Mesenchymal stem cell (in vitro differentiated cells and primary cell): ENCODE measurements around the gene FTSJ3.
"Not testable (repeated sequence)": the region's sequence is repeated elsewhere in the genome, so short reads cannot be mapped to it uniquely, and the experiment has no call there.

Experiments used
- DNase-seq: peaks from one replicate; pipeline ENCODE4 v3.0.0-alpha.2; 2013
- H2AFZ ChIP-seq: one replicate; pipeline ENCODE4 v1.6.1; 2013; ENCODE audit warnings: low read depth, mild to moderate bottlenecking, control low read depth, inconsistent platforms, low read length, moderate library complexity
- H2AK5ac ChIP-seq: 2 replicates; pipeline ENCODE4 v1.6.1; 2013; ENCODE audit warnings: low read length, moderate library complexity, mild to moderate bottlenecking, inconsistent platforms; ENCODE audit not compliant: severe bottlenecking
- H2BK120ac ChIP-seq: one replicate; pipeline ENCODE4 v1.6.1; 2013; ENCODE audit warnings: low read depth, mild to moderate bottlenecking, inconsistent platforms, low read length, moderate library complexity
- H2BK12ac ChIP-seq, 2 experiments: one replicate each; pipeline ENCODE4 v1.6.1; 2013; ENCODE audit warnings: inconsistent platforms in 2 of 2, low read length in 2 of 2, mild to moderate bottlenecking in 2 of 2, moderate library complexity in 2 of 2, control low read depth in 1 of 2
- H2BK15ac ChIP-seq: one replicate; pipeline ENCODE4 v1.6.1; 2013; ENCODE audit warnings: mild to moderate bottlenecking, low read depth, inconsistent platforms; ENCODE audit not compliant: poor library complexity, severe bottlenecking
- H2BK5ac ChIP-seq: 2 replicates; pipeline ENCODE4 v1.6.1; 2013; ENCODE audit warnings: low read depth, mild to moderate bottlenecking, low read length, control low read depth, inconsistent platforms; ENCODE audit not compliant: poor library complexity, severe bottlenecking
- H3K14ac ChIP-seq, 2 experiments: one replicate each; pipeline ENCODE4 v1.6.1; 2013; ENCODE audit warnings: inconsistent platforms in 2 of 2, low read length in 2 of 2, control low read depth in 1 of 2, mild to moderate bottlenecking in 1 of 2, moderate library complexity in 1 of 2
- H3K18ac ChIP-seq, 2 experiments: one replicate each; pipeline ENCODE4 v1.6.1; 2013; ENCODE audit warnings: inconsistent platforms in 2 of 2, low read length in 2 of 2, control low read depth in 1 of 2, low read depth in 1 of 2, mild to moderate bottlenecking in 1 of 2
- H3K23ac ChIP-seq, 2 experiments: one replicate each; pipeline ENCODE4 v1.6.1; 2013; ENCODE audit warnings: inconsistent platforms in 2 of 2, low read length in 2 of 2, mild to moderate bottlenecking in 2 of 2, moderate library complexity in 2 of 2, control low read depth in 1 of 2
- H3K27ac ChIP-seq: 2 replicates; pipeline ENCODE4 v1.5.1; 2013; ENCODE audit warnings: mild to moderate bottlenecking, moderate library complexity, low read length, control low read depth, inconsistent platforms; ENCODE audit not compliant: poor library complexity, severe bottlenecking
- H3K27me3 ChIP-seq, 2 experiments: 2 replicates each; pipeline versions ENCODE4 v1.6.1 to v1.7.0; 2013; ENCODE audit warnings: low read length in 2 of 2, mild to moderate bottlenecking in 2 of 2, moderate library complexity in 2 of 2, control low read depth in 1 of 2, inconsistent platforms in 1 of 2; ENCODE audit not compliant: control insufficient read depth in 1 of 2, insufficient read depth in 1 of 2
- H3K36me3 ChIP-seq, 2 experiments: 2 replicates each; pipeline versions ENCODE4 v1.6.1 to v1.7.0; 2013; ENCODE audit warnings: low read length in 2 of 2, control low read depth in 1 of 2, inconsistent platforms in 1 of 2, low read depth in 1 of 2, mild to moderate bottlenecking in 1 of 2; ENCODE audit not compliant: insufficient read depth in 2 of 2, control insufficient read depth in 1 of 2
- H3K4ac ChIP-seq, 2 experiments: one replicate each; pipeline ENCODE4 v1.6.1; 2013; ENCODE audit warnings: inconsistent platforms in 2 of 2, low read length in 2 of 2, mild to moderate bottlenecking in 2 of 2, moderate library complexity in 2 of 2, control low read depth in 1 of 2, low read depth in 1 of 2
- H3K4me1 ChIP-seq: 2 replicates; pipeline ENCODE4 v1.6.1; 2013; ENCODE audit warnings: low read depth, low read length, control low read depth; ENCODE audit not compliant: control insufficient read depth, insufficient read depth
- H3K4me2 ChIP-seq: 2 replicates; pipeline ENCODE4 v1.6.1; 2013; ENCODE audit warnings: low read length, mild to moderate bottlenecking, inconsistent platforms; ENCODE audit not compliant: poor library complexity, severe bottlenecking
- H3K4me3 ChIP-seq, 2 experiments: 2 replicates each; pipeline versions ENCODE4 v1.5.1 to v1.7.0; 2013; ENCODE audit warnings: low read length in 2 of 2, mild to moderate bottlenecking in 2 of 2, control low read depth in 1 of 2, low read depth in 1 of 2; ENCODE audit not compliant: insufficient read depth in 1 of 2
- H3K79me1 ChIP-seq: replicated peaks from 2 replicates; pipeline ENCODE4 v1.6.1; 2013; ENCODE audit warnings: mild to moderate bottlenecking, control low read depth, low read length, inconsistent platforms; ENCODE audit not compliant: poor library complexity, severe bottlenecking
- H3K9ac ChIP-seq: 2 replicates; pipeline ENCODE4 v1.7.0; 2013; ENCODE audit warnings: mild to moderate bottlenecking, low read length, moderate library complexity
- H3K9me3 ChIP-seq: 2 replicates; pipeline ENCODE4 v1.7.0; 2013; ENCODE audit warnings: mild to moderate bottlenecking, low read length; ENCODE audit not compliant: control insufficient read depth
- H4K8ac ChIP-seq: one replicate; pipeline ENCODE4 v1.6.1; 2013; ENCODE audit warnings: inconsistent platforms, mild to moderate bottlenecking, low read length, moderate library complexity
- H4K91ac ChIP-seq: one replicate; pipeline ENCODE4 v1.6.1; 2013; ENCODE audit warnings: mild to moderate bottlenecking, low read length, inconsistent platforms
- WGBS: methylation state at CpG from one replicate; pipeline ENCODE4 v1.1.7; 2013; ENCODE audit warnings: mixed read lengths; 5-methylcytosine and 5-hydroxymethylcytosine counted together

Gene FTSJ3

DNA sequence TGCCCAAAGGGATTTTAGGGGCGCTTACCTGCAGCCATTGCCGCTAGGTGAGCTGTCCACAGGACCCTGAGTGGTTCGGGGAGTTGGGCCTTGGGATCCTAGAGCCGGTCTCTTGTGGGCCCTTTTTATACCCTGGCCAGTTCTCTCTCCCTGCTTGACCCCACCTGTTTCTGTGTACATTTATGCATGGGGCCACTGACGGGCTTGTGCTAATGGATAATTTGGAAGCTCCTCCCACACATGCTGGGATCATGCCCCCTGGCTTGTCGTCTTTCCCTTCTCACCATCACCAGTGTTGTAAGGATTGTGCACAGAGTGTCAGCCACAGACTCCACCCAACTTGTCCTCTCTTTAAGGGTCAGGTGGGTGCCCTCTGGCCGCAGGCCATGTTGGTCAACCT is 46.1 kb upstream of the FTSJ3 start, which contains the start of gene CSH2:
TSS of gene CSH2 (minus strand) at position 101 of the 400 bp plus-strand sequence. CDS start at position 38, 63 bp downstream.
- H3K4me3 ChIP-seq, H3K9ac ChIP-seq, H3K79me1 ChIP-seq, H3K4me2 ChIP-seq, H2BK120ac ChIP-seq, DNase-seq, H3K4ac ChIP-seq, H4K8ac ChIP-seq, H3K9me3 ChIP-seq, H2AK5ac ChIP-seq, H2BK5ac ChIP-seq, H3K27ac ChIP-seq, H2BK12ac ChIP-seq, H4K91ac ChIP-seq, H3K18ac ChIP-seq, H2BK15ac ChIP-seq, H3K23ac ChIP-seq, H3K14ac ChIP-seq, H3K4me1 ChIP-seq, H3K36me3 ChIP-seq, H2AFZ ChIP-seq: not testable (repeated sequence)
- H3K27me3 ChIP-seq = peaks cover 0 to 10% of the 10 kb centered on the region in 2 experiments
- no CpG with 5 or more reads among the region's 7 CpGs for WGBS

DNA sequence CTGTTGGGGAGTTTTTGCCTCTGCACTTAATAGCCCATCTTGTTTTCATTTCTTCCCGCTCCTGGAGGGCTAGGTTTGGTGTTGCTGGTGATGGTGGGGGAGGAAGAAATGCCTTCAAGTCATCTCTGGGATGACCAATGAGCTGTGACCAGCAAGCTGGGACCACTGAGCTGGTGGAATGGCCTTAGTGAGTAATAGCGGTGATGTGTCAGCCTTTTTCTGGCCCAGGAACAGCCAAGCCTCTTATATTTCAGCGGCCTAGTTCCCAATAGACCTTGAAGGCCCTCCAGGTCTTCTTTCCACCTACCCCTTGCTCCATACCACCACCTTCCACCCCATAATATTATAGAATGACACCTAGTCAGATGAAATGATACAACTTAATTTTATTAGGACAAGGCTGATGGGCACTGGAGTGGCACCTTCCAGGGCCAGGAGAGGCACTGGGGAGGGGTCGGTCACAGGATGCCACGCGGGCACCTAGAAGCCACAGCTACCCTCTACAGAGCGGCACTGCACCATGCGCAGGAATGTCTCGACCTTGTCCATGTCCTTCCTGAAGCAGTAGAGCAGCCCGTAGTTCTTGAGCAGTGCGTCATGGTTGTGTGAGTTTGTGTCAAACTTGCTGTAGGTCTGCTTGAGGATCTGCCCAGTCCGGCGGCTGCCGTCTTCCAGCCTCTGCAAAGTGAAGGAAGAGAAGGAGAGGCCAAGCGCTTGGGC is 44.3 kb upstream of the FTSJ3 start:
- H4K8ac ChIP-seq, H3K27me3 ChIP-seq: not testable (repeated sequence)

DNA sequence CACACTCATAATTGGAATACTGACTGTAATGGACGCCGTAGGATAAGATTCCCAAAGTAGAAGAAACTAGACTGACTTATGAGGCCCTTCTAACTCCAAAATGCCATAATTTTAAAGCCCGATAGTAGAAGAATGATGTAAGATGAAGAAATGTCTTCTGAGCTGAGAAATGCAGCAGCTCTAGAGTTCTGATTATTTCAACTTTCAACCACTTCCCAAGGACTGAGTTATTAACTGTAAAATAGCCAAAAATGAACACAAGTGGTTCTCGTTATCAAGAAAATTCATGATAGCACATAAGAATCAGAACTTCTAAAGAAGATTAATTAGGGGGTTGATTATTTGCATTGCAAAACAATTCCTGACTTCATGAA is 42.8 kb upstream of the FTSJ3 start:
- H3K14ac ChIP-seq, H3K79me1 ChIP-seq, H3K4me2 ChIP-seq, H2AFZ ChIP-seq, H3K4me1 ChIP-seq, DNase-seq, H2BK12ac ChIP-seq, H2BK120ac ChIP-seq, H2BK15ac ChIP-seq, H3K4ac ChIP-seq, H4K91ac ChIP-seq, H3K9me3 ChIP-seq, H3K4me3 ChIP-seq, H3K36me3 ChIP-seq, H4K8ac ChIP-seq, H2BK5ac ChIP-seq, H3K23ac ChIP-seq, H2AK5ac ChIP-seq, H3K9ac ChIP-seq, H3K27ac ChIP-seq, H3K27me3 ChIP-seq, H3K18ac ChIP-seq: not testable (repeated sequence)
- WGBS = 100% methylated on average over 2 of the region's 4 CpGs

More for the DNA sequence above, 44.3 kb upstream of the FTSJ3 start:
- H4K91ac ChIP-seq, H3K14ac ChIP-seq, H2BK120ac ChIP-seq, H2BK15ac ChIP-seq, H3K4me3 ChIP-seq, DNase-seq, H3K4me1 ChIP-seq, H2AK5ac ChIP-seq, H3K23ac ChIP-seq, H2BK12ac ChIP-seq, H3K4ac ChIP-seq, H3K79me1 ChIP-seq, H3K9ac ChIP-seq, H3K36me3 ChIP-seq, H3K27ac ChIP-seq, H3K4me2 ChIP-seq, H3K18ac ChIP-seq, H3K9me3 ChIP-seq, H2BK5ac ChIP-seq, H2AFZ ChIP-seq: not testable (repeated sequence)
- 96% methylated on average over 3 of the region's 15 CpGs for WGBS

- H3K4ac ChIP-seq, H3K4me2 ChIP-seq, H3K27me3 ChIP-seq, DNase-seq, H3K14ac ChIP-seq, H3K9me3 ChIP-seq, H3K27ac ChIP-seq, H3K23ac ChIP-seq, H2BK120ac ChIP-seq, H3K79me1 ChIP-seq, H3K9ac ChIP-seq, H3K36me3 ChIP-seq, H4K8ac ChIP-seq, H2BK5ac ChIP-seq, H4K91ac ChIP-seq, H2BK15ac ChIP-seq, H3K4me1 ChIP-seq, H2AK5ac ChIP-seq, H2AFZ ChIP-seq, H2BK12ac ChIP-seq, H3K18ac ChIP-seq, H3K4me3 ChIP-seq: not testable (repeated sequence)
- WGBS = 25% methylated on average over 5 of the region's 9 CpGs
These were observed 42.2 kb upstream of the FTSJ3 start for GRCh38 chr17:63869491-63870291.
